GM19372 (cell line): ENCODE measurements around the gene NCSTN.

ENCODE experiments used
- ATAC-seq: cut with Tn5 transposase; IDR thresholded peaks from one replicate; pipeline ENCODE4 v1.9.1; 2021; ENCODE audit warnings: mild to moderate bottlenecking, low read depth, moderate library complexity; ENCODE audit not compliant: unreplicated experiment

NCSTN gene

GRCh38 chr1:160342953-160343869 lies at the start of gene NCSTN, which contains the start of gene COPA:
Gene NCSTN (plus strand): TSS chr1:160343383. CDS start chr1:160343397, 14 bp downstream.
Gene COPA (minus strand): TSS chr1:160343250. CDS start chr1:160343170, 80 bp downstream.
- peak; percentile 93 for ATAC-seq

- ATAC-seq, result no peak
These were observed 47.1 kb upstream of the NCSTN start for GRCh38 chr1:160296036-160296435.

- no peak for ATAC-seq
These were observed 43.0 kb upstream of the NCSTN start for GRCh38 chr1:160300173-160300572.

- ATAC-seq, result no peak
These were observed 35.9 kb upstream of the NCSTN start for GRCh38 chr1:160307118-160307791.

GRCh38 chr1:160308451-160309184 lies 34.6 kb upstream of the NCSTN start:
- ATAC-seq, result no peak

GRCh38 chr1:160309185-160309557 lies 34.0 kb upstream of the NCSTN start:
- no peak for ATAC-seq

- no peak for ATAC-seq
These were observed 33.6 kb upstream of the NCSTN start for GRCh38 chr1:160309571-160309970.

- no peak for ATAC-seq
These were observed 27.8 kb upstream of the NCSTN start for GRCh38 chr1:160315359-160315758.

GRCh38 chr1:160322831-160323230 lies 20.4 kb upstream of the NCSTN start:
- ATAC-seq, result no peak

GRCh38 chr1:160325252-160325651 lies 17.9 kb upstream of the NCSTN start:
- no peak for ATAC-seq

GRCh38 chr1:160326418-160326817 lies 16.8 kb upstream of the NCSTN start:
- ATAC-seq, result no peak

- ATAC-seq, result no peak
These were observed 15.0 kb upstream of the NCSTN start for GRCh38 chr1:160328184-160328583.

GRCh38 chr1:160330119-160330518 lies 13.1 kb upstream of the NCSTN start:
- ATAC-seq, result no peak

GRCh38 chr1:160332516-160332915 lies 10.7 kb upstream of the NCSTN start:
- no peak for ATAC-seq

- no peak for ATAC-seq
These were observed 4.6 kb upstream of the NCSTN start for GRCh38 chr1:160338580-160338979.

- ATAC-seq, result no peak
These were observed 3.0 kb upstream of the NCSTN start for GRCh38 chr1:160340146-160340545.

- no peak for ATAC-seq
These were observed 2.3 kb upstream of the NCSTN start for GRCh38 chr1:160340866-160341265.

- ATAC-seq, result no peak
These were observed 657 bp upstream of the NCSTN start for GRCh38 chr1:160342526-160342925.

- ATAC-seq, result no peak
These were observed 1.1 kb downstream of the NCSTN start for GRCh38 chr1:160344241-160344640.

- no peak for ATAC-seq
These were observed 1.8 kb downstream of the NCSTN start for GRCh38 chr1:160344936-160345335.

GRCh38 chr1:160346463-160346862 lies 3.3 kb downstream of the NCSTN start:
- ATAC-seq, result no peak
